GM21423 (cell line): ENCODE measurements around the gene TENM4.

Source experiments
- ATAC-seq: cut with Tn5 transposase; IDR thresholded peaks from one replicate; pipeline ENCODE4 v1.9.1; 2021; ENCODE audit warnings: mild to moderate bottlenecking, moderate library complexity; ENCODE audit not compliant: unreplicated experiment

TENM4 gene

GRCh38 chr11:78804991-78805390 is 635.8 kb downstream of the TENM4 start:
- no peak for ATAC-seq

- ATAC-seq: no peak
Measured at GRCh38 chr11:78803995-78804394, 636.8 kb downstream of the TENM4 start.

- ATAC-seq: no peak
Measured at GRCh38 chr11:78802058-78802761, 638.6 kb downstream of the TENM4 start.

GRCh38 chr11:78801161-78801884 is 639.5 kb downstream of the TENM4 start:
- no peak for ATAC-seq

GRCh38 chr11:78800756-78801155 is 640.1 kb downstream of the TENM4 start:
- no peak for ATAC-seq

- ATAC-seq: no peak
Measured at GRCh38 chr11:78800096-78800690, 640.6 kb downstream of the TENM4 start.

GRCh38 chr11:78798663-78799062 is 642.2 kb downstream of the TENM4 start:
- ATAC-seq: peak; percentile 88

- no peak for ATAC-seq
Measured at GRCh38 chr11:78797559-78797958, 643.3 kb downstream of the TENM4 start.

- no peak for ATAC-seq
Measured at GRCh38 chr11:78796956-78797355, 643.9 kb downstream of the TENM4 start.

GRCh38 chr11:78795621-78796261 is 645.1 kb downstream of the TENM4 start:
- ATAC-seq: no peak

GRCh38 chr11:78791964-78792363 is 648.9 kb downstream of the TENM4 start:
- no peak for ATAC-seq

GRCh38 chr11:78791254-78791653 is 649.6 kb downstream of the TENM4 start:
- ATAC-seq: no peak

GRCh38 chr11:78790784-78791183 is 650.0 kb downstream of the TENM4 start:
- ATAC-seq: no peak

- ATAC-seq: no peak
Measured at GRCh38 chr11:78789375-78789774, 651.5 kb downstream of the TENM4 start.

GRCh38 chr11:78788533-78788932 is 652.3 kb downstream of the TENM4 start:
- no peak for ATAC-seq

GRCh38 chr11:78787696-78788095 is 653.1 kb downstream of the TENM4 start:
- ATAC-seq: no peak

GRCh38 chr11:78786746-78787145 is 654.1 kb downstream of the TENM4 start:
- no peak for ATAC-seq

GRCh38 chr11:78786086-78786485 is 654.7 kb downstream of the TENM4 start:
- no peak for ATAC-seq

GRCh38 chr11:78784321-78785061 is 656.3 kb downstream of the TENM4 start:
- no peak for ATAC-seq

GRCh38 chr11:78783846-78784245 is 657.0 kb downstream of the TENM4 start:
- ATAC-seq: no peak

GRCh38 chr11:78783301-78783700 is 657.5 kb downstream of the TENM4 start:
- ATAC-seq: no peak
